HG03139 (cell line): ENCODE data around the gene TEK.
"Not testable (repeated sequence)": the region's sequence is repeated elsewhere in the genome, so short reads cannot be mapped to it uniquely, and the experiment has no call there.

Source experiments
- ATAC-seq: cut with Tn5 transposase; IDR thresholded peaks from one replicate; pipeline ENCODE4 v1.9.1; 2021; ENCODE audit not compliant: unreplicated experiment

Gene TEK

GRCh38 chr9:27212191-27212590, 103.2 kb downstream of the TEK start:
- no peak for ATAC-seq

- ATAC-seq: no peak
Observed at GRCh38 chr9:27212621-27213020, 103.6 kb downstream of the TEK start.

- no peak for ATAC-seq
Observed at GRCh38 chr9:27227192-27227591, 118.2 kb downstream of the TEK start.

GRCh38 chr9:27239648-27240047, 130.6 kb downstream of the TEK start:
- not testable (repeated sequence) for ATAC-seq

- peak; percentile 89 for ATAC-seq
Observed at GRCh38 chr9:27247756-27248155, 138.7 kb downstream of the TEK start.

- no peak for ATAC-seq
Observed at GRCh38 chr9:27248702-27249101, 139.7 kb downstream of the TEK start.

GRCh38 chr9:27258662-27259061, 149.6 kb downstream of the TEK start:
- no peak for ATAC-seq

- ATAC-seq: no peak
Observed at GRCh38 chr9:27260789-27261516, 151.9 kb downstream of the TEK start.

GRCh38 chr9:27261517-27262211, 152.6 kb downstream of the TEK start:
- no peak for ATAC-seq

- no peak for ATAC-seq
Observed at GRCh38 chr9:27272103-27272502, 163.1 kb downstream of the TEK start.

- ATAC-seq: no peak
Observed at GRCh38 chr9:27273186-27273585, 164.2 kb downstream of the TEK start.

- no peak for ATAC-seq
Observed at GRCh38 chr9:27276193-27277030, 167.4 kb downstream of the TEK start.

GRCh38 chr9:27278374-27278773, 169.3 kb downstream of the TEK start:
- no peak for ATAC-seq

GRCh38 chr9:27279611-27280010, 170.6 kb downstream of the TEK start:
- no peak for ATAC-seq
